Superior temporal gyrus (tissue), 1 donor: ENCODE data around the gene CD48.
"Not testable (repeated sequence)": the region's sequence is repeated elsewhere in the genome, so short reads cannot be mapped to it uniquely, and the experiment has no call there.

Source experiments
- DNase-seq: peaks from one replicate; pipeline ENCODE4 v3.0.0-alpha.2; 2016; ENCODE audit errors: extremely low spot score

CD48 gene

DNA sequence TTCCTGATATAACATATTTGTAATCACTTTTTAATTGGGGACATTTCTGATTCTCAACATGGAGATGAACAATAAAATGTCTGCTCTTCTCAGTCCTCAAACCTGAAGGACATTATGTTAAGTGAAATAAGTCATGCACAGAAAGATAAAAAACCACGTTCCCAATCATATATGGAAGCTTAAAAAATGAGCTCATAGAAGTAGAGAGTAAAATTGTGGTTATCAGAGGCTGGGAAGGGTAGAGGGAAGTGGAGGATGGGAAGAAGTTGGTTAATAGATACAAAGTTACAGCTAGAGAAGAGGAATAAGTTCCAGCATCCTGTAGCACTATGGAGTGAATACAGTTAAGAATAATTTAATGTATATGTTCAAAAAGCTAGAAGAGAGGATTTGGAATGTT, 1.5 kb upstream of the CD48 start:
- DNase-seq = no peak

GRCh38 chr1:160712525-160713080, 981 bp upstream of the CD48 start:
- peak; percentile 4 for DNase-seq

- DNase-seq = no peak
Observed at GRCh38 chr1:160711276-160711601, 383 bp downstream of the CD48 start.

DNA sequence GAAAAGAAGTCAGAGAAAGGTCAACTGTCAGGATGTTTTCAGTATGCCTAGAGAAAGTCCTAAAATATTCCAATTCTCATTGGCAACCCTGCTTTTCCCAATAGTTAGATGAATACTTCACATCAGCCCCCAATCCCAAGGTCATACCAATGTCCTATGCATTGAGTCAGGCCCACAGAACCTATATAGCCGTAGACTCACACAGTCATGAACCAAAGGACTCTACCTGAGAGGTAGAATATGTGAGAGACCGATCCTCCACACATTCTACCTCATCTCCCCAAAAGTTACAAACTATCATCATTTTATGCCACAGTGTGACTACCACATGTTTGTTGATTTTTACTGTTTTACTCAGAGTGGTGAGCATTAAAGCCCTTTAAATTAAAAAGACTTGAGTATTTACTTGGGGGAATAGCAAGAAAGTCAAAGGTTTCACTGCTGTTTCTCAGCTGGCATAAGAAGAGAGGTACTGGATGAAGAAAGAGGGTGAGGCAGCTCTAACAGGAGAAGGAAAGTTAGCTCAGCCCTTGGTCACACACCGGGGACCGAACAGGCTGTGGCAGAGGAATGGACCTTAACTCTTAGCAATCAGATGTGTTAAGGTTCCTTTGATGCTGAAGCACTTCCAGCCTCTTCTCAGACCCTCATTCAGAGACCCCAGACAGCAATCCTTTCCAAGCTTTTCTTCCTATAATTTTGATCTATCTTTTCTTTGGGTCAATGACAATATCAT, 937 bp downstream of the CD48 start:
- DNase-seq = no peak

DNA sequence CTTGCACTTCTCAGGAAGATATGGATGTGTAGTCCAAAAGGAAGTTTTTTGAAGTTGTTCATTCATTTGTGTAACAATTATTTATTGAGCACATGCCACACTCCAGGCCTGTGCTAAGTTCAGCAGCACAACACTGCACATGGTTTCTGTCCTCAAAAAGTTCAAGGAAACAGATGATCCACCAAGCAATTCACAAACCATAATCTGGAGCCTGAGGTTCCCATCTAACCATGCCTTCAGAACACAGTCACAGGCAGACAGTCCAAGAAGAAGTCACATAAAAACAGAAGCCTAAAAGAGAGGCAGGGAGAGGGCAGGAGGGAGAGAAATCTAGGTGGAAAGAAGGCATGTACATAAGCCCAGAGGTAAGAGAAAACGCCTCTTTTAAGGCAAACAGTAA, 1.9 kb downstream of the CD48 start:
- DNase-seq = no peak

- no peak for DNase-seq
Observed at GRCh38 chr1:160708801-160709200, 2.8 kb downstream of the CD48 start.

DNA sequence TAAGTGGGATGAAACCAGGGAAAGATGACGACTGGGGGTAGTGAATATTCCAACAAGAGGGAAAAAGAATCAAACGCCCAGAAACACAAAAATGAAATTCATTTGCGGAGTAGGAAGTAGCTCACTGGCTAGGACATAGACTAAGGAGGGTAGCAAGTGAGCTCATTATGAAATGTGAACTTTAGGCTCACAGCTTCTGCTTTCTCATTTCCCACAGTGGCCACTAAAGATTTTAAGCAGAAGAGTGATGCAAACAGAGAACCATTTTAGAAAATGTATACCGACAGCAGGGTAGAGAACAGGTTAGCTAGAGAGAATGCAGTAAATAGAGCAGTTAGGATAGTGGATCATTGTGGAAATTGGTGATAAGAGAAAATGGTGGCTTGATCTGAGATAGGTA, 3.5 kb downstream of the CD48 start:
- peak; percentile 6 for DNase-seq

- DNase-seq = peak; percentile 3
Observed at GRCh38 chr1:160707236-160708064, 4.2 kb downstream of the CD48 start.

GRCh38 chr1:160706526-160707235, 4.9 kb downstream of the CD48 start:
- DNase-seq = peak; percentile 2

DNA sequence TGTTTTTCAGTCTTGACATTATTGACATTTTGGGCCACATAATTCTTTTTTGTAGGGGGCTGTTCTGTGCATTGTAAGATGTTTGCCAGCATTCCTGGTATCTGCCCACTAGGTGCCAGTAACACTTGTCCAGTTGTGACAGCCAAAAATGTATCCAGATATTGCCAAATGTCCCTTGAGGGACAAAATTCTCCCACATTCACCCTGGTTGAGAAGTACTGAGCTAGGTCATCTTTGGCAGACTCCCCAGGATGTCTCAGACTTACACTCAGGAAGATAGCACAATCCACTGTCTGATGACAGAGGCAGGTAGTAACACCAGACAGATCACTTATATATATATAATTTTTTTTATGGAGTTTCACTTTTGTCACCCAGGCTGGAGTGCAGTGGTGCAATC, 5.9 kb downstream of the CD48 start:
- DNase-seq = peak; percentile 4

GRCh38 chr1:160705212-160705621, 6.4 kb downstream of the CD48 start:
- not testable (repeated sequence) for DNase-seq

- no peak for DNase-seq
Observed at GRCh38 chr1:160704250-160704649, 7.4 kb downstream of the CD48 start.

- no peak for DNase-seq
Observed at GRCh38 chr1:160702100-160702499, 9.5 kb downstream of the CD48 start.

DNA sequence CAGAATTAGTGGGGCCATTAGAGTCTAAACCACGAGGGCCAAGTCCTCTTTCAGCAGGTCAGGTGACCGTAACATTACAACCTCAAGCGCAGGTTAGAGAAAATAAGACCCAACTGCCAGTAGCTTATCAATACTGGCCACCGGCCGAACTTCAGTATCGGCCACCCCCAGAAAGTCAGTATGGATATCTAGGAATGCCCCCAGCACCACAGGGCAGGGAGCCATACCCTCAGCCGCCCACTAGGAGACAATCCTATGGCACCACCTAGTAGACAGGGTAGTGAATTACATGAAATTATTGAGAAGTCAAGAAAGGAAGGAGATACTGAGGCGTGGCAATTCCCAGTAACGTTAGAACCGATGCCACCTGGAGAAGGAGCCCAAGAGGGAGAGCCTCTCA, 19.2 kb downstream of the CD48 start:
- not testable (repeated sequence) for DNase-seq

DNA sequence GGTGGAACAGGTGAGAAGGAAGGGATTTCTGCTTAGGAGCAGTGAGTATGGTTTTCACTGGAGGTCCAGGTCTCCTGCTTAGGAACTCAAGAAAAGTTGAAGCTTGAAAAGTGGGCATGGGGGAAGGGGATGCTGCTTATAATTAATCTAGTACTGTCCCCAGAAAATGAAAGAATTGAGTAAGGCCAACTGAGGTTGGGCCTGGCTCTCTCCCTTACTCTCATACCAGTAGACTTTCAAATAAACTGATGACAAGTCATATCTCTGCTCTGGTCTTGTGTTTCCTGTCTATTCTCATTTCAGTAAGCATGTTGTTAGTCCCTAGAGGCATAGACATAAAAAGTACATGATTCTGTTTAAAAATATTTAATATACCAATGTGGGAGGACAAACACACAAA, 26.4 kb downstream of the CD48 start:
- no peak for DNase-seq

GRCh38 chr1:160682983-160683865, 28.4 kb downstream of the CD48 start:
- DNase-seq = no peak

DNA sequence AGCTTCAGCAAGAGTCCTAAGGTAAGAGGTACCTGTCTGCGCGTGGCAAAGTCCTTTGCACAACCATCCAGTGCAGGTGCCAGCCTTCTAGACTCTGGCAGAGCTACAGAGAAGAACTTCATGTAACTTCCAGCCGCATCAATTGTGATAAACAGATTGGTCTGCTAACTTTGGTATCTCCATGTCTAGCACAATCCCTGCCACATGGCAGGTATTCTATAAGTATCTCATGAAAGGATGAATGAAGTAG, 29.8 kb downstream of the CD48 start:
- DNase-seq = no peak

- peak; percentile 19 for DNase-seq
Observed at GRCh38 chr1:160681066-160681890, 30.3 kb downstream of the CD48 start.

- DNase-seq = no peak
Observed at GRCh38 chr1:160680399-160680798, 31.2 kb downstream of the CD48 start.

DNA sequence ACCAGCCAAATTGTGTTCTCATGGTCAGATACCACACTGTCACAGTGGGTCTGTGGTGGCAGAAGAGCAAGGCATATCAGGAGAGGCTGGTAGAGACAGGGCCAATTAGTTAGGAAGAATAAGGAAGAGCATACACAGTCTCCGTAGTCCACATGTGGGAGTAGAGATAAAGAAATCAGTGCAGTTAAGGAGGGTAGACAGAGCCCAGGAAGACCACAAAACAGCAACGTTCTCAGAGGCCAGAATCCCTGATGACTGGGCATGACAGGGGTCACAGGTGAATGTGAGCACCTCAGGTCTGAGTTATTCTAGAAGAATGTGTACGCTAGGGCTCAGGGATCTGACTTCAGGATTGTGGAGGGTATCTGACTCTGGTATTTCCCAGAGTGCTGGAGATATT, 31.7 kb downstream of the CD48 start:
- DNase-seq = no peak
